ENCODE results near the gene ABCC1.
A peak's percentile ranks its signal among the peaks of the same experiment; 100 is the strongest.
"Not testable (repeated sequence)": the region's sequence is repeated elsewhere in the genome, so short reads cannot be mapped to it uniquely, and the experiment has no call there.

The ABCC1 gene

DNA sequence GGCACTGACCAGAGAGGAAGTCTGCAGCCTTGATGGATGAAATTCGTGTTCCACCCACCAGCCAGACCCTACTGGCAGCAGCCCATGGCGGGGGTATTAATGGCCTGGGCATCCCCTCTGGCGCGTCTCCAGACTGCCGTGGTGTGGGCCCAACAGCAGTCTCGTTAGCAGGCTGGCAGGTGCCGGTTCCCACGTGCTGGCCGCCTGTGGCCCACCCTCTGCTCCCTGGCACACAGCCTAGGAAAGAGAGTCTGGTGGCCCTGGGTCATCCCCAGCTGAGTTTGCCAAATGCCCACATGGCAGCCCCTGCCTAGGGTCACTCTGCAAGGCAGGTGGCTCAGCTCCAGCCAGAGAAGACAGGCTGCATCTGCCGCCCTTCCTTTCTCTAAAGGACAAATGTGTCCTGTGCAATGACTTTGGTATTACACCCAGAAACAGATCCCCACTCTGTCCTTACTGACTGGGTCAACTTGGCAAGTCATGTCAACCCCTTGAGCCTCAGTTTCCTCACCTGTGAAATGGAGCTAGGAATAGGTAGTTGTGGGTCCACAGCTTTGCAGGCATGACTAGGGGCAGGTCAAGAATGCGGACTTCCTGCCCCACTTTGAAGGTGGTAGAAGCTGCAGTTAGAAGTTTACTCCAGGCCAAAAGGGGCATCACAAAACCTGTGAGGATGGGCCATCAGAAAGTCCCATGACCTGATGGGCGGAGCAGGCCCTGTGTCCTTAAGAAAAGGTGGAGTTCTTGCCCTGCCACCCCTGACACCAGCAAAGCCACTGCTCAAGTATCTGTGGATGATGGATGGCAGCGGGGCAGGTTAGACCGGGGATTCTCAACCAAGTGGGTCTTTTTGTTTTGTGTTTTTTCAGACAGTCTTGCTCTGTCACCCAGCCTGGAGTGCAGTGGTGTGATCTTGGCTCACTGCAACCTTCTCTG, 197.2 kb downstream of the ABCC1 start:
- DNase-seq = no peak

DNA sequence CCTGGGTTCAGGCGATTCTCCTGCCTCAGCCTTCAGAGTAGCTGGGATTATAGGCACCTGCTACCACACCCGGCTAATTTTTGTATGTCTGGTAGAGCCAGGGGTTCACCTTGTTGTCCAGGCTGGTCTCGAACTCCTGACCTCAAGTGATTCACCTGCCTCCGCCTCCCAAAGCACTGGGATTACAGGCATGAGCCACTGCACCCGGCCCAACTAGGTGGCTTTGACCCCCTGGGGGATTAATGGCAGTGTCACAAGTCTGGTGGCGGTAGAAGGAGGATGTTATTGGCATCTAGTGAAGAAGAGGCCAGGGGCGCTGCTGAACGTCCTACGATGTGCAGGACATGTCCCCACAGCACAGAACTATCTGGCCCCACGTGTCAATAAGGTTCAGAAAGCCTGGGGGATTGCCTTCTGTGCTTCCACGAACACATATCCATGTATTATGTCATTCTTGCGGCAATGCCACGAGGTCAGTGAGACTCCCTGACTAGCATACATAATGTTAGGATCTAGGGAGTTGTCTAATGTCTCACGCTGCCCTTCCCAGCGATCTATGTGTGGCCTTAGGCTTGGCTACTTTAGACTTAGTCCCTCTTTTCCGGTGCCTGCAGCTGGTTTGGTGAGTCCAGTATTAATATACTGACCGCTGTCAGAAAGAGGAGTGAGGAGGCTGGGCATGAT, 198.0 kb downstream of the ABCC1 start:
- DNase-seq = no peak

DNA sequence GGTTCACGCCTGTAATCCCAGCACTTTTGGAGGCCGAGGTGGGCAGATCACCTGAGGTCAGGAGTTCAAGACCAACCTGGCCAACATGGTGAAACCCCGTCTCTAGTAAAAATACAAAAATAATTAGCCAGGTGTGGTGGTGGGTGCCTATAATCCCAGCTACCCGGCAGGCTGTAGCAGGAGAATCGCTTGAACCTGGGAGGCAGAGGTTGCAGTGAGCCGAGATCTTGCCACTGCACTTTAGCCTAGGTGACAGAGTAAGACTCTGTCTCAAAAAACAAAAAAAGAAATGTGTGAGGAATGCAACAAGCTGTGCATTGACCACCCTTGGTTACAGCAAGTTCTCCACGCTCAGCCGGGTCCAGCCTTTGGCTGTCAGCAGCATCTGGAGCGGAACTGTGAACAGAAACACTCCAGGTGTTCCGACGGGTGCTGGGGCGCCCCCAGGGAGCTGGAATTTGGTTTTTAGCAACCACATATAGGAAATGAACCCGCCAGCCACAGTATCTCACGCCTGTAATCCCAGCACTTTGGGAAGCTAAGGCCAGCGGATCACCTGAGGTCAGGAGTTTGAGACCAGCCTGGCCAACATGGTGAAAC, 198.7 kb downstream of the ABCC1 start:
- DNase-seq = not testable (repeated sequence)

DNA sequence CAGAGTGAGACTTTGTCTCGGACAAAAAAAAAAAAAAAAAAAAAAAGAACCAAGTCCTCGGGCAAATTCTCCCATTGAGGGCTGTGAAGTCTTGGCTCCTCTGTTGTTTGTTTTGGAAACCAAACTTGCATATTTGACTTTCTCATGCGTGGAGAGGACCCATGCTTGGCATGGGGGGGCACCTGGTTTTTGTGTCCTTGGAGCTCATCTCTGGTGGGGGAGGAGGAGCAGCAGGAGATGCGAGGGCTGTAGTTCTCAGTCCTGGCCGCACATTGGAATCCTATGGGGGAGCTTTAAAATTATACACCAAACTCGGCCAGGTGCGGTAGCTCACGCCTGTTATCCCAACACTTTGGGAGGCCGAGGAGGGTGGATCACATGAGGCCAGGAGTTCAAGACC, 199.3 kb downstream of the ABCC1 start:
- no peak for DNase-seq

DNA sequence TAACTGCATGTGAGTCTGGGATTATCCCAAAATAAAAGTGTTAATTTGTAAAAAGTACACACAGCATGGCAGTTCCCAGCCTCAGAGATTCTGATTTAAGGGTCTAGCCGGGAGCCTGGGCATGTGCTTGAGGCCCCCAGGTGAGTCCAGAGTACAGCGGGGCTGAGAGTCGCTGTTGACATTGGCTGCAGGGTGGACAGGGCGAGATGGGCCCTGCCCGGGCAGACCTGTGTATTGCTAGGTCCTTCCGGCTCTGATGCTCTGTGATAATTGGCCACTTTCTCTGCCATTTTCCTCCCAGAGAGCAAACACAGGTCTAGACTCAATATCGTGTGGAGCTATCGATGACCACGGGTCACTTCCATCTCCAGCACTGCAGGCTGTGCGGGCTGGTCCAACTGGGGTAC, 200.3 kb downstream of the ABCC1 start:
- no peak for DNase-seq

DNA sequence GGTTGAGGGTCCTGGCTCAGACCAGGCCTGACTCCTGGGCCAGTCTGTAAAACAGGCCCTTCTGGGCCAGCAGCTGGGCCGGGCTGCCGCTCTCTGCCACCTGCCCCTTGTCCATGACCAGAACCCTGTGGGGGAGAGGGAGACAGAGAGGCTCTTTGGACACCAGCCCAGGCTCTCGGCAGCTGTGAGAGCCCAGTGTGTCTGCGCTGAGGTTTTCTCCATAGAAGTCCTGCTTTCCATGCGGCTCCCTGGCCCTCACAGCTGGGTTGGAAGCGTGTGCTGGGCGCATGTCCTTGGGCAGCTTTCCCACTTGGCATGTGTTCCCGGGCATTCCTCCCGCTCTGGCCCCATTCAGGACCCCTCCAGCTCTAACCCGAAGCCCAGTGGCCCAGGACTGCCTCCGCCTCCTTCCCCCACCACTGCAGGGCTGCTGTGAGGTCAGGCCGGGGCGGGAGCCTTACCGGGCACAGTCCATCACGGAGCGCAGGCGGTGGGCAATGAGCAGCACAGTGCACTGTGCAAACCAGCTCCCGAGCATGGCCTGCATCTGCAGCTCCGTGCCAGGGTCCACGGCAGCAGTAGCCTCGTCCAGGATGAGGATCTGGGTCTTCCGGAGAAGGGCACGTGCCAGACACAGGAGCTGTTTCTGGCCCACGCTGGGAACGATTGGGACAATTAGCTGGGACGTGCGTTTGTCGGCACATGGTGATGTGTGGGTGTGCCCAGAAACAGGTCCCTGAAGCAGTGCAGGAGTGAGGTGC, 200.9 kb downstream of the ABCC1 start:
- DNase-seq = peak; percentile 40

DNA sequence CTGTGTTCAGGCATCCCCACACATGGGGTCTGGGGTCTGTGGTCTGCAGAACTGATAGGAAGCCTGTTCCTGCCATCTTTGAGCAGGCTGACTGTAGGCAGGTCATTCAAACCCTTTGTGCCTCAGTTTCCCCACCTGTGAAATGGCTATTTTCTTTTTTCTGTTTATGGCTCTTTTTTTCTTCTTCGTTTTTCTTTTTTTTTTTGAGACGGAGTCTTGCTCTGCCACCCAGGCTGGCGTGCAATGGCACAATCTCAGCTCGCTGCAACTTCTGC, 201.4 kb downstream of the ABCC1 start:
- no peak for DNase-seq

DNA sequence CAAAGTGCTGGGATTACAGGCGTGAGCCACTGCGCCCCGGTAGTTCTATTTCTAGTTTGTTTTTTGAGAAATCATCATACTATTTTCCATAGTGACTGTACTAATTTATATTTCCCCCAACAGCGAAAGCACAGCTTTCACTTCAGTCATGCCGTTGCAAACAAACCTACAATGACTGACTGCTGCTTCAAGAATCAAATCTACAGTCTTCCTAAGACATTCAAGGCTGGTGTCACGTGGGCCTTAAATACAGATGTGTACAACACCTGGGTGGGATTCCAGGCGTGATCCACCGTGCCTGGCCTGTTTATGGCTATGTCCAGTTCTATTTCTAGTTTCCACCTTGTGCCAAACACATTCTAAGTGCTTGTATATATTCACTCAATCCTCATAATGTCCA, 201.9 kb downstream of the ABCC1 start:
- no peak for DNase-seq

DNA sequence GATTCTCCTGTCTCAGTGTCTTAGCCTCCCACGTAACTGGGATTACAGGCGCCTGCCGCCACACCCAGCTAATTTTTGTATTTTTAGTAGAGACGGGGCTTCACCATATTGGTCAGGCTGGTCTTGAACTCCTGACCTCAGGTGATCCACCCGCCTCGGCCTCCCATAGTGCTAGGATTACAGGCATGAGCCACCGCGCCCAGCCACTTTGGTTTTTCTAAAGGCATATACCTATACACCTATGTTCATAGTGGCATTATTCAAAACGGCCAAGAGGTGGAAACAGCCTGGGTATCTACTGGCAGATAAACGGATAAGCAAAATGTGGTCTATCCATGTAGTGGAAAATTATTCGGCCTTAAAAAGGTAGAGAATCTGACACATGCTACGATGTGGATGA, 203.6 kb downstream of the ABCC1 start:
- DNase-seq = not testable (repeated sequence)

DNA sequence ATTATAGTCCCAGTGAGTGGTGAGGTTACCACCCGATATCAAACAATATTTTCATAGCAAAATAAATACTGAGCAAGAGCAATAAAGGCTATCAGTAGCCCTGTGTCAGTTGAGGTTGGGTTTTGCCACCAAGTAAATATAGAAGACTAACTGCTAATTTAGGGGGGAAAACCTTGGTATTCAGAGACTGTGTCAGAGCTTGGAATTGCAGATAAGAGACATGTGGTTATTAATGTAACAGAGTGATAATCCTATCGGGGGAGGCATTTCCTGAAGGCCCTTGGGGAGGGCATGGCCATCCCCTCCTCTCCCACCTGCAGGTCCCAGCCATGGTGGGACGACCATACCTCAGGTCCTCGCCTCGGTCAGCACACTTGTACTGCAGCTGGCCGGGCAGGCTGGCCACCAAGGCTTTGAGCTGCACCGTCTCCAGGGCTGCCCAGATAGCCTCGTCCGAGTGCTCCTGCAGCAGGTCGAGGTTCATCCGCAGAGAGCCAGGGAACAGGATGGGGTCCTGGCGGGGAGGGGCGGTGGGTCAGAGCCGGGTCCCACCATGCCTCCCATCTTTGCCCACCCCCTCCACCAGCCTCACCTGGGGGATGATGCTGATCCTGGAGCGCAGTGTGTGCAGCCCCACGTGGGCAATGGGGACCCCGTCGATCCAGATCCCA, 205.0 kb downstream of the ABCC1 start:
- DNase-seq = no peak

DNA sequence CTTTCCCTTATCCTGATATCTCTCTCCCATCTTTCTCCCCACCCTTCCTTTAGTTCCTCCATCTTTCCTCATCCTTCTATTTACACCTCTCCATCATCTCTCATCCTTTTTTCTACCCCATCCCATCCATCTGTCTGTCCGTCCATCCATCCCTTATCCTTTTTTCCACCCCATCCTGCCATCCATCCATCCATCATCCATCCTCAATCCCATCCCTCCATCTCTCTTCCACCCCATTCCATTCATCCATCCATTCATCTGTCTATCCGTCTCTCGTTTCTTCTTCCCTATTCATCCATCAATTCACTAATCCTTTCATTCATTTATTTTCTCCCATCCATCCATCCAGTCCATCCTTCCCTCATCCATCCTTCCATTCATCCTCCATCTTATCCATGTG, 205.8 kb downstream of the ABCC1 start:
- DNase-seq = no peak

DNA sequence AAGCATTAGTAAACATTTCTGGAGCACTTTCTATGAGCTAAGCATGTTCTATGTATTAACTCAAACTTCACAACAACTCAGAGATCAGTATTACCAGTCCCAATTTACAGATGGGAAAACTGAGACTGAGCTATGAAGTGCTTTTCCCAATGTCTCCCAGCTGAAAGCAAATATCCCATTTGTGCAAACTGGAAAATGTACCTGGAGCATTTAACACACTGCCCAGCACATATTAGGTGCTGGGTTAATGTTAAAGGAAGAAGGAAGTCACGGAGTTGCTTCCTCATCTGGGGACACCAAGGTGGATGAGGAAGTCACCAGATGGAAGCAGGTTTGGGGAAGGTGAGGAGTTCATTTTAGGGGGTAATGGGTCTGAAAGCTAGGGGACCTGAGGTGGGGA, 207.8 kb downstream of the ABCC1 start:
- no peak for DNase-seq

DNA sequence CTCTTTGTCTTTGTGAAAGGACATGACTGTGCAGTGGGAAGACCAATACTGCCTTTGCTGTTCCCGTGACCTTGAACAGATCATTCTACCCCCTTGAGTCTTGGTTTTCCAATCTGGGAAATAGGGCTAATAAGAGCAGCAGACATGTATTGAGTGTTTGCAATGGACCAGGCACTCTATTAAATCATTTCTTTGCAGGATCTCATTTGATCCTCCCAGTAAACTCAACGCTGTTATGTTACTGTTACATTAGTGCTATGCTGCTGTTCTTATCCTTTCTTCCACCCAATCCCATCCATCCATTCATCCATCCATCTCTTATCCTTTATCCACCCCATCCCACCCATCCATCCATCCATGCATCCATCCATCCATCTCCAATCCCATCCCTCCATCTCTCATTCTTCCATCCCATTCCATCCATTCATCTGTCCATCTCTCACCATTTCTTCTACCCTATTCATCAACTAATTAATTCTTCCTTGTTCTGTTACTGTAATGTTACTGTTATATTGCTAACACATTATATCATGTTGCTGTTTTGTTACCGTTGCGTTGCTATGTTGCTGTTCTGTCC, 208.8 kb downstream of the ABCC1 start:
- DNase-seq = no peak

DNA sequence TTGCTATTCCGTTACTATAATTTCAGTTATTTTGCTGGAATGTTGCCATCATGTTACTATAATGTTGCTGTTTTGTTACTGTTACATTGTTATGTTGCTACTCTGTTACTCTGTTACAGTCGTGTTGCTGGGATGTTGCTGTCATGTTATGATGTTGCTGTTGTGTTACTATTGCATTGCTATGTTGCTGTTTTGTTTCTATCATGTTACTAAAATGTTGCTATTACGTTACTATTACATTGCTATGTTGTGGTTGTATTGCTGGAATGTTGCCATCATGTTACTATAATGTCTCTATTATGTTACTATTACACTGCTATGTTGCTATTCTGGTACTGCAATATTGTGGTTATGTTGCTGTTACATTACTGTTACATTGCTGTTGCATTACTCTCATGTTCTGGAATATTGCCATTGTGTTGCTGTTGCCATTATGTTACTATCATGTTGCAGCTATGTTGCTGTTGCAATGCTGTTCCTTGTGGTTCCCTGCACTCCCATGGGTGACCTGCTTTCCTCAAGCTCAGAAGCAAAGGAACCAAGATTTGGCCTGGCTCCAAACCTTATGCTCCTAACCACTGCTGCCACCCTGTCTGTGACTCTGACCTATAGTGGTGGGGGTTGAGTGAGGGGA, 209.4 kb downstream of the ABCC1 start:
- no peak for DNase-seq

DNA sequence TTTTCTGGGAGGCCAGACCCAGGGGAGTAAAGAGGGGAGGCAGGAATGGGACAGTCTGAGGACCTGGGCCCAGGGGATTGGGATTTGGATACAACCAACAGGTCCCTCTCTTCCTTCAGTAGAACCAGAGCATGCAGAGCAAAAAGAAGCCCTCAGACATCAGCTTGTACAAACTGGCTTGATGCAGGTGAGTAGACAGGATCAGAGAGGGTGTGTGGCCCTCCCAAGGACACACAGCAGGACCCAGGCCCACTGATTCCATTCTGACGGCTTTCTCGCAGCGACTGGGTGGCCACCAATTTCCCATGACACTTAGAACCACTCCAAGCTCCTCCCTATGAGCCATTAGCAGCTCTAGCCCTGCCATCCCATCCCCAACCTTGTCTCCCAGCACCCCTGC, 210.2 kb downstream of the ABCC1 start:
- no peak for DNase-seq

DNA sequence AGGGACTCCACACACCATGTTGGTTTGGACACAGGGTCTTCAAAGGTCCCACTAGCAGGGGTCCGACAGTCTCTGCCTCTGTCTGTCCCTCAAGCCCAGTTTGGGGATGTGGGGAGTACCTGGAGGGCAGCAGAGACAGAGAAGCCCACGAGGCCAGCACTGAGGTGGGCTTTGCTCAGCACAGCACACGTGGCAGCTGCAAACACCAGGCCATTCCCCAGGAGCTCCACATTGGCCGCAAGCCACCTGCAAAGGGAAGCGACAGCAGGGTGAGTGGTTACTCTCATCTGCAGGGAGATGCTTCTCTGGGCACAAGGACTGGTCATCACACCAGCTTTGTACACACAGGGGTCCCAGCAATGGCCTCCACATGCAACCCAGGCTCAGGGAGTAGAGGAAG, 211.9 kb downstream of the ABCC1 start:
- DNase-seq = no peak

DNA sequence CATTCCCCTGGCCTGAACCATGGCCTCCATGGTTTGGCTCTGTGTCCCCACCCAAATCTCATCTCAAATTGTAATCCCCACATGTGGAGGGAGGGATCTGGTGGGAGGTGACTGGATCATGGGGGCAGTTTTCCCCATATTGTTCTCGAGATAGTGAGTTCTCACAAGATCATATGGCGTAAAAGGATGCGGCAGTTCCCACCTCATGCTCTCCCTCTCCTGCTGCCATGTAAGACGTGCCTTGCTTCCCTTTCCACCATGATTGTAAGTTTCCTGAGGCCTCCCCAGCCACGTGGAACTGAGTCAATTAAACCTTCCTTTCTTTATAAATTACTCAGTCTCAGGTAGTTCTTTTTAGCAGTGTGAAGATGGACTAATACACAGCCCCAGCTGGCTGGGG, 212.4 kb downstream of the ABCC1 start:
- not testable (repeated sequence) for DNase-seq

DNA sequence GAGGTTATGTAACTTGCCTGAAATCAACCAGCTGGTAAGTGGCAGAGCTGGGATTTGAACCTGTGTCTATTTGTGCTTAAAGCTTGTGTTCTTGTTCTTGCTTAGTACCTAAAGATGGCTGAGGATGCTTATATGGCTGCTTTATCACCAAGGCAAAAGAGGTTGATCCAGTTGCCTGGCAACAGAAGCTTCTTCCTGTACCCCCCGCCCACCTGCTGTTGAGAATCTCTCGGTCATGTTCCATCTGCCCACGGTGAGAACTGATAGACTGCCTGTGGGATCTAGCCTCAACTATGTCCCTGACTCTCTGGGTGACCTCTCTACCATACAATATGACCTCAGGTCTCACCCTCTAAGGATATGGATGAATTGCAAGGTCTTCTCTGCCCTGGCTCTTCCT, 213.2 kb downstream of the ABCC1 start:
- DNase-seq = peak; percentile 22

DNA sequence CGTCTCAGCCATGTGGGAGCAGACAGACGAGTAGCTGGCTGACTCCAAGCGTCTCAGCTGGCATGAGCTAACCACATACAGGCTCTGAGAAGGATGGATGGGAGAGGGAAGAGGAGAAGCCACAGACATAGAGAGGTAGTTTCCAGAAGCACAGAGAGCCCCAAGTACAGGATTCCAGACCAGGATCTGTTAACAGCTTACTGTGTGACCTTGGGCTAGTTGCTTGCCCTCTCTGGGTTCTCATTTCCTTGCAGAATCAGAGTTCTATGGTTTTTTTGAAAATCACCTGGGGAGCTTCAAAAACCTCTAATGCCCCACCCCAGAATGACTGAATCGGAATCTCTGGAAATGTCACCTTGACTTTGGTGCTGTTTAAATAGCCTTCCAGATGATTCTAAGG, 213.7 kb downstream of the ABCC1 start:
- no peak for DNase-seq

DNA sequence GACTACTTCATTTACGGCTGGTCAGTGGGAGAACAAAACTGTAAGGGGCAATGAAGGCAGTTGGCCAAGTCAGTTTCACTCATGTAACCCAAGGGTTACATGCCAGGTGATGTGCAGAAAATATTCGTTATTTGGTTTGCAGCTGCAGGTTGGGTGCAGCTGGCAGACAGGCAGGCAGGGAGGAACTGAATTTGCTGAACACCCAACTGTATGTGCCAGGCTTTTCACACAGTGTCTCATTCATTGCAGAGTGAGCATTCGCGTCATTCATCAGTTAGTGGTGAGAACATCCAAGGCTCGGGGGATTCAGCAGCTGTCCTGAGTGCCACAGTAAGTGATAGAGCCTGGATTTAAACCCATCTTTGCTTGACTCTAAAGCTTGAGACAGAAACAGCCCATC, 214.2 kb downstream of the ABCC1 start:
- no peak for DNase-seq

DNA sequence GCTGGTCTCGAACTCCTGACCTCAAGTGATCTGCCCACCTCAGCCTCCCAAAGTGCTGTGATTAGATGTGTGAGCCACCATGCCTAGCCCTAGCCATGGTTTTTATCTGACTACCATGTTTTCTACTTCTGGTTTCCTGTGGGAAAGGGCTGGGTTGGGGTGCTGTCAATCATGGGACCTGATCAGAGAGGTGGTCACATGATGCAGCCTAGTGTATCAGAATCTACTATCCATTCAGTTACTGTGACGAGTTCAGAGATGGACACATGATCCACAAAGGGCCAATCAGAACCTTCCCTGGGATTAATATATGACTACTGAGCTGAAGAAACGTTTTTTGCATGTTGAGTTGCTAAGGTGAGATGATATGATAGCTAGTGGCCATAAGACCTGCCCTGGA, 214.8 kb downstream of the ABCC1 start:
- no peak for DNase-seq

DNA sequence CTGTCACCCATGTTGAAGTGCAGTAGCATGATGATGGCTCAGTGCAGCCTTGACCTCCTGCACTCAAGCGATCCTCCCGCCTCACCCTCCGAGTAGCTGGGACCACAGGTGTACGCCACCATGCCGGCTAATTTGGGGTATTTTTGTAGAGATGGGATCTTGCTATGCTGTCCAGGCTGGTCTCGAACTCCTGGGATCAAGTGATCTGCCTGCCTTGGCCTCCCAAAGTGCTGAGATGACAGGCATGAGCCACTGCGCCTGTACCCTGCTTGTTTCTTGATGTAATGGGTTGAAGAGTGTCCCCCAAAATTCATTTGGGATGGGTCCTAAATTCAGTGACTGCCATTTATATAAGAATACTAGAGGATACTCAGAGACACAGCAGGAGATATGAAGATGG, 216.7 kb downstream of the ABCC1 start:
- no peak for DNase-seq
